NCI-H345 treated with DMSO at 0.1 percent for 48 hours (cell line): Measurements from ENCODE around the gene ERMARD.
"Not testable (repeated sequence)": the region's sequence is repeated elsewhere in the genome, so short reads cannot be mapped to it uniquely, and the experiment has no call there.

Experiments
- DNase-seq: peaks from one replicate; lab custom pipeline; 2025; ENCODE audit not compliant: unreplicated experiment; lab: John Stamatoyannopoulos, UW

ERMARD gene

DNA sequence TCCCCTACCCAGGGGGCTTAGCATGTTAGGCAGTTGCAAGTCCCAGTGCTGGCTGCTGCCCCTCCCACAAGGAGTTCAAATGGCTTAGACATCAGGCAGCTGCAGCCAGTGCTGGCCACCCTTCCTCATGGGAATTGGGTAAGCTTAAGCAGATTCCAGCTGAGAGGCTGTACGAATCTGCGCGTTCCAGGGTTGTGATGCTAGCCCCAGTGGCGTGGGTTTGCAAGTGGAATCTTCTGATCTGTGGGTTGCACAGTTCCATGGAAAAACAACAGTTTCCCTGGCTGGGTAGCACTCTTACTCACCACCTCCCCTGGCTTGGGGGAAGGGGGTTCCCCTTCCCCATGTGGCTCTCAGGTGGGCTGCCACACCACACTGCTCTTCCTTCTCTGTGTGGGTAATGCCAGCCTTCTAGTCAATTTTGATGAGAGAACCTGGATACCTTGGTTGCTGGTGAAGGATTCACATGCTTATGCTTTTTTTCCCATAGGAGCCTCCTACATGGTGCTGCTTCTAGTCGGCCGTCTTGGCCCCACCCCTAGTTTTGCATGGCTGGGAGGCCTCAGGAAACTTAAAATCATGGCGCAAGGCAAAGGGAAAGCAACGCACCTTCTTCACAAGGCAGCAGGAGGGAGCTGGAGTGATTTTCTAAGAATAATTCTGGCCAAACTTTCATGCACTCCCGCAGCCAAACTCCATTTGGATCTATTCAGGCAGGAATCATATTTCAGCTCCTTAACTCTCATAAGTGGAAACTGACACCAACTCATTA lies 13.0 kb upstream of the ERMARD start:
- DNase-seq, result no peak

DNA sequence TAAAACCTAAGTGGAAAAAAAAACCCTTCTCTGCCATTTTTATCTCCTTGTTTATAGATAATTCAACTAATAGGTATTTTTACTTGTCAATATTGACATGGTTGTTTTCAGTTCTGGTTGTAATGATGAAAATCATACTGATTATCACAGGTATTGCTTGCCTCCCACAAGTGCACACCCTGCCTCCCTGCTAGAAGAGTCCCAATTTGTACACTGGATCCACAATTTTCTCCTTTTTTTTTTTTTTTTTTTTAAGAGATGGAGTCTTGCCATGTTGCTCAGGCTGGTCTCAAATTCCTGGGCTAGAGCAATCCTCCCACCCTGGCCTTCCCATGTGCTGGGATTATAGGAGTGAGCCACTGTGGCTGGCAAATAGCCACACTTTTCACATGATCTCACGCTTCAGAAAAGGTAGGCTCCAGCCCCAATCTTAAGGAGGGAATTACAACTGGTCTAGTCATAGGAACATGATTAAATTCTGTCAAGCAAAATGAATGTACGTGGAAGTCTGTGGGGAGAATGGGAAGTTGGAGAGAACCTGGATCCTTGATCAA lies 12.4 kb upstream of the ERMARD start:
- DNase-seq, result no peak

- DNase-seq, result no peak
Measured at GRCh38 chr6:169741344-169741743, 10.1 kb upstream of the ERMARD start.

- no peak for DNase-seq
Measured at GRCh38 chr6:169745405-169745804, 6.0 kb upstream of the ERMARD start.

- no peak for DNase-seq
Measured at GRCh38 chr6:169746556-169746955, 4.9 kb upstream of the ERMARD start.

DNA sequence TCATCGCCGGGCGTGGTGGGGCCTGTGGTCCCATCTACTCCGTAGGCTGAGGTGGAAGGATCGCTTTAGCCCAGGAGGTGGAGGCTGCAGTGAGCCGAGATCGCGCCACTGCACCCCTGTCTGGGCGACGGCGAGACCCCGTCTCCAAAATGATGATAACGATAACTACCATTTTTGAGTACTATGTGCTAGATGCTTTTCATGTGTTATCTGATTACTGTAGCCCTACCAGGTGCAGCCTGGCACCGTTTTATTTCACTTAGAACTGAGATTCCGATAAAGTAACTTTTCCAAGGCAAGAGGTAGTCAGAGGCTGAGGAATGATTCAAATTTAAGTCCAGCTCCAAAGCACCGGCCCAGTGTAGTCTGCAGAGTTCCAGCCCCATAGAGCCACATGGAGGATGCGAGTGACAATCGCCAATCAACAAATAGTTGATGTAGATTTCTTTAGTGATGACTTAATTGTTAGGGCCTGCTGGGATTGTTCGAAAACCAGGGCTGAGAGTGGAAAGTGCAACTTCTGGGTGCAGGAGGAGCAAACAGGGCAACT lies 727 bp downstream of the ERMARD start:
- no peak for DNase-seq

DNA sequence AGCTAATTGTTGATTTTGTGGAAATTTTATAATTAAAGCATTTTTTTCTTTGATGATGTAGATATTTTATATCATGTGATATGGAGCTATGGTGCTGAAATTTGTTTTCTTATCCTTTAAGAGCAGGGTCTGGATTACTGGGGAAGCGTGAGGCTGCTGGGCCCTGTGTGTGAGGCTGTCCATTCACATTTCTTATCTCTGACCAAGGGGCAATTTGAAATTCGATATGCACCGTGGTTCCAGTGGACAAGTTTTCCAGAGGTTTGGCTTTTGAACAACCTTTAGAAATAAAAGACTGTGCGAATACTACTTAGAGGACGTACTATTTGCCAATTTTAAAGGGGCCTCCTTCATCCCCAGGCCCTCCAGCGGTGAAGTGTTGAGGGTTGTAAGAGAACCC lies 3.7 kb downstream of the ERMARD start:
- no peak for DNase-seq

DNA sequence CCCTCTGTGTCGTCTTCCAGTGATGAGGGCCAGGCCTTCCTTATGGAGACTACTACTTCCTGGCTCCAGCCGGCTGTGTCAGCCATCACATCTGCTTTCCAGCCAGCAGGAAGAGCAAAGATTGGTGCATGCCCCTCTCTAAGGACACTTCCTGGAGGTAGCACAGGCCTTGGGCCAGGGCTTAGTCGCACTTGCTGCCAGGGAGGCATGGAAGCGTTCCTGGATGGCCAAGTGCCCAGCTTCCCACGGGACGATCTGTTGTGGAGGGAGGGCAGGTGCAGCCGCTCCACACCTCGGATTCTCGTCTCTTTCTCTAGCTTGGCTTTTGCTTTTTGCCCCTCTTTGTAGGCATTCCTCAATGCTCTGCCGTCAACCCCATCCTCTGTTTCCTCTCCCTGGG lies 11.9 kb downstream of the ERMARD start:
- no peak for DNase-seq

- no peak for DNase-seq
Measured at GRCh38 chr6:169763881-169764280, 12.5 kb downstream of the ERMARD start.

GRCh38 chr6:169765789-169766188 lies 14.4 kb downstream of the ERMARD start:
- not testable (repeated sequence) for DNase-seq

DNA sequence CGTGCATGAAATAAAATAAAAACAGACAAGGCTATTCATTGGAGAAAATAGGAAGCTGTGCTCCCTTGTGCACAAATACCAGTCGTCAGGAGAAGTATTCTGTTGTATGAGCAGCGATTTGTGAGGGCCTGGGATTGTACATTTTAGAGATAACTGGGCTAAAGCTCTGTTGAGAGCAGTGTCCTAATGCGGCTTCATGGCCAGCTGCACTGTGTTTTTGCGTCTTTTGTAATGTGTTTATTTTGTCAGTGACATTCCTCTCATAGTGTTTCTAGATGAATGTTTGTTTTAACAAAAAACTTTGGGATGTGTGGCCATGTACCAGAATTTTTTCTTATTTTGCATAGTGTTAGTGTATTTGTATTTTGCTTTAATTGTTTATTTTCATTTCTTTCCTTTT lies 14.8 kb downstream of the ERMARD start:
- DNase-seq, result no peak

DNA sequence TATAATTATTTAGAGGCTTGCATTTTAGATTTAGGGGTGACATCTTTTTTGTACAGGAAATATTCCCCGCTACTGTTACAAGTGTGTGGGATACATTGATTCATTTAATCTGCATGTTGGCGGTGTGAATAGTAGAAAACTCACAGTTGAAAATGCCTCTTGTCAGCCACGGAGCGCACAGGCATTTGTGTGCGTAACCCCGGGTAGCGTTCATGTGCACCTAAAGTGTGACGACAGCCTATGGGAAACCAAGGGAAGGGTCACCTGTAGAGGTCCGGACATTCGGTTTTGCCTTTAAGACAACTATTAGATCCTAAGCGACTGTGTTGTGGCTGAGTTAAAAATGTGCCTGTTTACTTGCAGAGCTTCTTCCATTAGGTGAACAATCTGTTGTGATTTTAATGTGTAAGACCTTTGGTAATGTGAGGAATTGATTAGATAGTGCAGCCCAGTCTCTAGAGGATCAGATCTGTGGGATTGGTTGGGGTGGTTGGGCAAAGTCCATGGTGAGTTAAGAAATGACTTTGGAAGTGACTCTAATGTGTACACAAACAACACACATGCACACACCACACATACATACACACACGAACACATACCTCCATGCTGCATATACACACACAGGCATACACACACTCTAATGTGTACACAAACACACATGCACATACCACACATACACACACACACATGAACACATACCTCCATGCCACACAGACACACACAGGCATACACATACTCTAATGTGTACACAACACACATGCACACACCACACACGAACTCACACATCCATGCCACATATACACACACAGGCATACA lies 15.7 kb downstream of the ERMARD start:
- DNase-seq, result no peak

GRCh38 chr6:169774347-169774746 lies 22.9 kb downstream of the ERMARD start:
- DNase-seq, result no peak

DNA sequence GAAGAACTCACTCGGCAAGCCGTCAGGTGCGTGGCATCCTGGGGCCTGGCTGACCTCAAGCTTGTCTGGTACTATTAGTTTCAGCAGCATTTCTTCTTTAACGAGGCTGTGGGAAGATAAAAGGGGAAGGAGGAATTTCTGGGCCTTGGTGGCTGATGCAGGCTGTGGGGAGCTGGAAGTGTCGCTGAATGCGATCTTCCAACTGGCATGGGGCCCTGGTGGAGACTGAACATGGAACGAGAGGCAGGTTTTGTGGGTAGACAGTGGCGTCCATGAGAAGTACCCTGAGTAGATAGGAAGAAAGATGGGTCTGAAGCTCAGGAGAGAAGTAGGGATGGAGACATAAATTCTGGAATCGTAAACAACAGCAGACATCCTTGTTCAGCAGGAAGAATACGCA lies 23.9 kb downstream of the ERMARD start:
- DNase-seq, result no peak

DNA sequence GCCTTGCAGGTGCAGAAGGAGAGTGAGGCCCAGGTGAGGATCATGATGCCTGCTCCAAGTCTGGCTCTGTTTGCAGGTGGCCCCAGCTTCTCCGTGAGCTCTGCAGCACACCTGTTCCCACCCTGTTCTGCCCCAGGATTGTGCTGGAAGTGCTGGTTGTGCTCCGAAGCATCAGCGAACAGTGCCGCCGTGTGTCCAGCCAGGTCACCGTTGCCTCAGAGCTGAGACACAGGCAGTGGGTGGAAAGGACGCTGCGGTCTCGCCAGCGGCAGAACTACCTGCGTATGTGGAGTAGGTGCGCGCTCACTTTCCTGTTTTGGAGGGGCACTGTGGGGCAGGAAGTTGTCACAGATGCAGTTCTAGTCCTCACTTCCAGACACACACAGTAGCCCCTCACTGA lies 25.0 kb downstream of the ERMARD start:
- no peak for DNase-seq

- no peak for DNase-seq
Measured at GRCh38 chr6:169777896-169778295, 26.5 kb downstream of the ERMARD start.

DNA sequence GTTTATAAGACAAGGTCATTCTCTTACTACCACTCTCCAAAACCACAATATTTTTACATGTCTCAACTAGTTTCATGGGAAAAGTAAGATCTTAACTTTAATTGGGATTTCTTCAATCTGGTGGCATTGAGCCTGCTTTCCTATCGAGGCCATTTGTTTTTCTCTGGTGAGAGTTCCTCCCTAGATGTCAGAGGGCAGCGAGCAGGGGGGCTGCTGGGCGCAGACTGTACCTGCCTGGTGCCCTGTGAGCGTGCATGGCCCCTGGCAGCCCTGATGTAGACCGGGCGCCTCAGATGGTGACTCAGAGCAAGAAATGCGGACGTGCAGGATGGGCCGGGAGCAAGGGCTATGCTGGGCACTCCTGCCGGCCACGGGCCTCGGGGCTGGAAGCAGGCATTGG lies 27.2 kb downstream of the ERMARD start:
- DNase-seq, result no peak

- no peak for DNase-seq
Measured at GRCh38 chr6:169779092-169779815, 27.8 kb downstream of the ERMARD start.

- no peak for DNase-seq
Measured at GRCh38 chr6:169779896-169780295, 28.5 kb downstream of the ERMARD start.

DNA sequence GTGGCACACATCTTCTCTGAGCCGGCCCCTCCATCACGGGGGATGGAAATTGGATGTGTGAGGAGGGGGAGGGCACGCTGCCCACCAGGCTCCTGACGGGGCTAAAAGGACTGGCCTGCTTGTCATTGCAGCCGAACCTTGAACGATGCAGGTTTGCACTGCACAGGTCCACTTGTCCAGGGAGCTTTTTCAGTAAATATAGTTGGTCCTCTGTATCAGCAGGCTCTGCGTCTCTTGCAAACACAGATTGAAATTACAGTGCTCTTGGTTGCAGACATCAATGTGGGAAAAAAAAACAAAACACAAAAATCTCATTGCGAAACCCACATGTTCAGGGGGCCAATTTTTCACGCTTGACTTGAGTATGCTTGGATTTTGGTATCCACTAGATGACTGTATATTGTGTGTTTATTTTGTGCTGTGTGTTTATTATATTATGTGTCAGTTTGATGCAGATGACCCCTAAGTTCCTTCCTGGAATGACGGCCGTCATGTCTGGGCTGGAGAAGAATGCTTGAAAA lies 29.2 kb downstream of the ERMARD start:
- DNase-seq, result no peak

DNA sequence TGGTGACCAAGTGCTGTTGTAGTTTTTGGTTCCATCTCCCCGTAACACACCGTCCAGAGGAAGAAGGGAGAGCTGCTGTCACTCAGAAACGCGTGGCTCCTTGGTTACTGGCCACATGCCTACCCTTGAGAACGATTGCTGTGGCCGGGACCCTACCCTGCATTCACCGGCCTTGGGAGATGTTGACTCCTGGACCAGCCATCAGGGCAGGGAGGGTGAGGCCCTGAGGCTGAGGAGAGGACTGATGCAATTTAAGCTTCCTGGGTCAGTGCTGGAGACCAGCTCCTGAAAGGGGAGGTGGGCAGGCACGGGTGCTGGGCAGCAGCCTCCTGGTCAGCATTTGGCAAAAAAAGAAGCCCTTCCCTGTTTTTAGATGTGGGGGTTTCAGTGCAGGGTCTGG lies 31.5 kb downstream of the ERMARD start:
- DNase-seq, result no peak
